Astrocyte of the cerebellum (primary cell): ENCODE data around the gene SP100.

ENCODE experiments used
- DNase-seq: peaks from one replicate; pipeline ENCODE4 v3.0.0-alpha.2; 2011; ENCODE audit warnings: low read depth
- H3K4me3 ChIP-seq: 2 replicates; pipeline ENCODE4 v1.5.1; 2011; ENCODE audit warnings: mild to moderate bottlenecking, low read depth, low read length, moderate library complexity
- in situ Hi-C: cut with HindIII; loops from 2 replicates; pipeline ENCODE4 v1.10.0; 2017; ENCODE audit warnings: low sequenced_read_pairs
- TF ChIP-seq, protein P1 (sequence below): IDR thresholded peaks from 2 replicates; pipeline ENCODE4 v1.5.1; 2012; ENCODE audit warnings: low read length, low read depth, moderate library complexity, mild to moderate bottlenecking; ENCODE audit errors: missing control alignments

SP100 gene

DNA sequence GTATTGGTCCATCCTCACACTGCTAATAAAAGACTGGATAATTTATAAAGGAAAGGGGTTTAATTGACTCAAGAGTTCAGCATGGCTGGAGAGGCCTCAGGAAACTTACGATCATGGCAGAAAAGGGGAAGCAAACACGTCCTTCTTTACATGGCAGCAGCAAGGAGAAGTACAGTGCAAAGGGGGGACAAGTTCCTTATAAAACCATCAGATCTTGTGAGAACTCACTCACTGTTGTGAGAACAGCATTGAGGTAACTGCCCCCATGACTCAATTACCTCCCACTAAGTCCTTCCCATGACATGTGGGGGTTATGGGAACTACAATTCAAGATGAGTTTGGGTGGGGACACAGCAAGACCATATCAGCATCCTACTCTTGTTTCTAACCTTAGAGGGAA is 37.0 kb downstream of the SP100 start:
- no peak for DNase-seq
- no peak overlapping the region for H3K4me3 ChIP-seq
- TF ChIP-seq, protein P1, sequence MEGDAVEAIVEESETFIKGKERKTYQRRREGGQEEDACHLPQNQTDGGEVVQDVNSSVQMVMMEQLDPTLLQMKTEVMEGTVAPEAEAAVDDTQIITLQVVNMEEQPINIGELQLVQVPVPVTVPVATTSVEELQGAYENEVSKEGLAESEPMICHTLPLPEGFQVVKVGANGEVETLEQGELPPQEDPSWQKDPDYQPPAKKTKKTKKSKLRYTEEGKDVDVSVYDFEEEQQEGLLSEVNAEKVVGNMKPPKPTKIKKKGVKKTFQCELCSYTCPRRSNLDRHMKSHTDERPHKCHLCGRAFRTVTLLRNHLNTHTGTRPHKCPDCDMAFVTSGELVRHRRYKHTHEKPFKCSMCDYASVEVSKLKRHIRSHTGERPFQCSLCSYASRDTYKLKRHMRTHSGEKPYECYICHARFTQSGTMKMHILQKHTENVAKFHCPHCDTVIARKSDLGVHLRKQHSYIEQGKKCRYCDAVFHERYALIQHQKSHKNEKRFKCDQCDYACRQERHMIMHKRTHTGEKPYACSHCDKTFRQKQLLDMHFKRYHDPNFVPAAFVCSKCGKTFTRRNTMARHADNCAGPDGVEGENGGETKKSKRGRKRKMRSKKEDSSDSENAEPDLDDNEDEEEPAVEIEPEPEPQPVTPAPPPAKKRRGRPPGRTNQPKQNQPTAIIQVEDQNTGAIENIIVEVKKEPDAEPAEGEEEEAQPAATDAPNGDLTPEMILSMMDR = no peak
- in situ Hi-C loops = loop anchor here (5.0 kb wide), 1 partner anchor 76 kb away; no protein-coding TSS in a partner anchor

DNA sequence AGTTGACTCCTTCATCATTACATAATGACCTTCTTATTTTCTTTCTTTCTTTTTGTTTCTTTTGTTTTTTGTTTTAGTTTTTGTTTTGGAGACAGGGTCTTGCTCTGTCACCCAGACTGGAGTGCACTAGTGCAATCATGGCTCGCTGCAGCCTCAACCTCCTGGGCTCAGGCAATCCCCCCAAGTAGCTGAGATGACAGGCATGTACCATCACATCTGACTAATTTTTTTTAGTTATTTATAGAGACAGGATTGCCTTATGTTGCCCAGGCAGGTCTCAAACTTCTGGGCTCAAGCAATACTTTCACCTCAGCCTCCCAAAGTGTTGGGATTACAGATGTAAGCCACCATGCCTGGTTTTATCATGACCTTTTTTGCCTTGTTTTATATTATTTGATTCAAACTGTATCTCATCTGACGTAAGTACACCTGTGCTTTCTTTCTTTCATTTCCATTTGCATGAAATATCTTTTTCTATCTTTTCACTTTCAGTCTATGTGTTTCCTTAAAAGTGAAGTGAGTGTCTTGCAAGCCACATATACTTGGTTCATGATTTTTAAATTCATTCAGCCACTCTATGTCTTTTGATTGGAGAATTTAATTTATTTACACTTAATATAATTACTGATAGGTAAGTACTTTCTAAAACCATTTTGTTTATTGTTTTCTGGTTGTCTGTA is 39.1 kb downstream of the SP100 start:
- H3K4me3 ChIP-seq = no peak overlapping the region
- TF ChIP-seq, protein P1 = no peak
- in situ Hi-C loops = no loop called here
- no peak for DNase-seq

DNA sequence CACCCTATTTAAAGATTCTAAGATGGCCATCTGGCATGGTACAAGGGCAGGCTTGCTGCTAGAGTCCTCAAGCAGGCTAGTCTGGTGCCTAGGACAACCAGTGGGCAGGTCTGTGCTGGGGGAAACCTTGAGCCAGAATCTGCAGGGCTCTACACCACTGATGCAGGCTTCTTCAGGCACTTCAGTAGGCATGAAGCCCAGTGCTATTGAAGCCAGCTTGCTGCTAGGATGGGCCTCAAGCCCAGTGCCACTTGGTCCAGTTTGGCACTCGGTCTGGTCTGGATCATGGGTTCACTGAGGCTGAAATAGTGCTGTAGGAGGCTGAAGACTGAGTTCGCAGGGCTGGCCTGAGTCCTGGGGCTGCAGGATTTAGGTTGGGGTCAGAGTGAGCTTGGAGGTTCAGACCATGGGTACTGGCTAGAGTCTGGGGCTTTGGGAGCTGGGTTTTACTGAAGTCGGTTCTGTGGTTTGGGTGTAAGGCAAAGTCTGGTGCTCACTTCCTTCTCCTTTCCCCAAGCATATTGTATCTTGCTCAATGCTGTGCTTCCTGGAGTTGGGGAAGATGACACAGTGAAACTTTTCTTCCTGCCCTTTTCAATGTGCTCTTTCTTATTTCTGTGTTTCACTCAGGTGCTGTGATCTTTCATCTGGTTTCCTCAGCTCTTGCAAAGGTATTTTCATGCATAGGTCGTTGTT is 41.2 kb downstream of the SP100 start:
- H3K4me3 ChIP-seq = no peak overlapping the region
- TF ChIP-seq, protein P1 = no peak
- DNase-seq = no peak
- in situ Hi-C loops = no loop called here

DNA sequence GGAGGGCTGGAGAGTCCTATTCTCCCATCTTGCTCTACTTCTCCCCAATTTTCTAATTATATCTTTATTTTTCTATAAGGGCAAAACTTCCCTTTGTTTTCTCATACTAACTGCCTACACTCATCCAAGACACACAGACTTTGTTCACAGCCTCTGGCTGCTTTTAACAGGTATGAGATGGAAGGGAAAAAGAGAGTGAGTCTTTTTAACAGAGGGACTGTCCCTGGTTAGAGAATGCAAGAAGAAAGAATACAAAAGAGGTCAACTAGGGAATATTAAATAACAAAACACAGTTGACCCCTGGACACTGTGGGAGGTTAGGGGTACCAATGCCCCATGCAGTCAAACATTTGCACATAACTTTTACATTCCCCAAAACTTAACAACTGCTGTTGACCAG is 41.8 kb downstream of the SP100 start:
- TF ChIP-seq, protein P1 = no peak
- in situ Hi-C loops = no loop called here
- DNase-seq = no peak
- H3K4me3 ChIP-seq = no peak overlapping the region

DNA sequence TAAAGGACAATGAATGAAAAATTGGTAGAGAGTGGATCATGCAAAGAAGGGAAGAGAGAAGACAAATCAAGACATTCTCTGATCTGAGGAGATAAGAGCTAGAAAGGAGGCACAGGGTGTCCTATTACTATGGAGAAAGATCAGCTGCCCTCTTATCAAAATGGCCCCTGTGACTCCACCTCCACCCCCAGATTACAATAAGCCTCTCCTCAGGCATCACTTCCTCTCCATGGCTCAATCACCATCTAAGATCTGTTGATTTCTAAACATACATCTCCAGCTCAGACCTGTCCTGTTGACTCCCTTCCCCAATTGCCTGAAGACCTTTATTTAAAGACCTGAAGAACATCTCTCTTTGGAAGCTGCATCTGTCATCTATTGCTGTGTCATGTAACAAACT is 43.2 kb downstream of the SP100 start:
- no peak overlapping the region for H3K4me3 ChIP-seq
- DNase-seq = no peak
- TF ChIP-seq, protein P1 = no peak
- in situ Hi-C loops = no loop called here

DNA sequence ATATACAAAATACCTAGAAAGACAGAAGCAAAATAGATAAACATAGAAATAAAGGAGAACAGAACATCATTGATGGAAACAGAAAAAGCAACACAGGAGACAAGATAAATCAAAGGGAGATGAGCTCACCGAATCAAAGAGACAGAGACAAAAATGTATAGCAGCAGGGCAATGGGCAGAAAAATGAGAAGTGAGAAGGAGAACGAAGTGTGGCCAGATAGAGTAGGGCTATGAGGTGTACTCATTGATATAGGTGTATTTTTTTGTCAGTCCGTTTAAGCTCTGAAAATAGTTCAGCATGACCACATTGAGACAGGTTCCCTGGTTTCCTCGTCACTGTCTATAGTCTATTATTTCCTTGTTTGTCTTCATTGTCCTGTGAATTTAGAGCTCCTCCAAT is 55.1 kb downstream of the SP100 start:
- TF ChIP-seq, protein P1 = no peak
- H3K4me3 ChIP-seq = no peak overlapping the region
- DNase-seq = no peak
- in situ Hi-C loops = no loop called here
